GM12872 (cell line): ENCODE data around the gene NLN.
A peak's percentile ranks its signal among the peaks of the same experiment; 100 is the strongest.

Experiments used
- TF ChIP-seq, protein P1 (sequence below): IDR thresholded peaks from 3 replicates; pipeline ENCODE4 v1.5.1; 2011; ENCODE audit warnings: low read depth, mild to moderate bottlenecking, low read length, moderate library complexity; ENCODE audit not compliant: insufficient read depth

Gene NLN

DNA sequence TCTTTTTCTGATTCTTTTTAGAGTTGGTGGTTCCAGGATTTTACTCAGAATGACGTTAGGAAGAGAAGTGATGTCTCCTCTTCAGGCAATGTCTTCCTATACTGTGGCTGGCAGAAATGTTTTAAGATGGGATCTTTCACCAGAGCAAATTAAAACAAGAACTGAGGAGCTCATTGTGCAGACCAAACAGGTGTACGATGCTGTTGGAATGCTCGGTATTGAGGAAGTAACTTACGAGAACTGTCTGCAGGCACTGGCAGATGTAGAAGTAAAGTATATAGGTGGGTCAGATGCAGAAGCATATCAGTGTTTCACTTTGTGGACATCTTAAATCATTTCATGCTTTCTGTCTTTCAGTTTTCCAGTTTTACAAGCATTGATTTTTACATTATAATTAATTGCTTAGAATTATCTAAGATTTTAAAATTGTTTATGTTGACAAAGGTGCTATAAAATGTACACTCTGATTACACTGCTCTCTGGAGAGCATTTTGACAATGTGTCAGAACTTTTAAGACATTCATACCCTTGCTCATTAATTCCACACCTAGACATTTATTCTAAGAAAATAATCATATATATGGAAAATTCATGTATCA is 36.6 kb downstream of the NLN start:
- TF ChIP-seq, protein P1, sequence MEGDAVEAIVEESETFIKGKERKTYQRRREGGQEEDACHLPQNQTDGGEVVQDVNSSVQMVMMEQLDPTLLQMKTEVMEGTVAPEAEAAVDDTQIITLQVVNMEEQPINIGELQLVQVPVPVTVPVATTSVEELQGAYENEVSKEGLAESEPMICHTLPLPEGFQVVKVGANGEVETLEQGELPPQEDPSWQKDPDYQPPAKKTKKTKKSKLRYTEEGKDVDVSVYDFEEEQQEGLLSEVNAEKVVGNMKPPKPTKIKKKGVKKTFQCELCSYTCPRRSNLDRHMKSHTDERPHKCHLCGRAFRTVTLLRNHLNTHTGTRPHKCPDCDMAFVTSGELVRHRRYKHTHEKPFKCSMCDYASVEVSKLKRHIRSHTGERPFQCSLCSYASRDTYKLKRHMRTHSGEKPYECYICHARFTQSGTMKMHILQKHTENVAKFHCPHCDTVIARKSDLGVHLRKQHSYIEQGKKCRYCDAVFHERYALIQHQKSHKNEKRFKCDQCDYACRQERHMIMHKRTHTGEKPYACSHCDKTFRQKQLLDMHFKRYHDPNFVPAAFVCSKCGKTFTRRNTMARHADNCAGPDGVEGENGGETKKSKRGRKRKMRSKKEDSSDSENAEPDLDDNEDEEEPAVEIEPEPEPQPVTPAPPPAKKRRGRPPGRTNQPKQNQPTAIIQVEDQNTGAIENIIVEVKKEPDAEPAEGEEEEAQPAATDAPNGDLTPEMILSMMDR = no peak

DNA sequence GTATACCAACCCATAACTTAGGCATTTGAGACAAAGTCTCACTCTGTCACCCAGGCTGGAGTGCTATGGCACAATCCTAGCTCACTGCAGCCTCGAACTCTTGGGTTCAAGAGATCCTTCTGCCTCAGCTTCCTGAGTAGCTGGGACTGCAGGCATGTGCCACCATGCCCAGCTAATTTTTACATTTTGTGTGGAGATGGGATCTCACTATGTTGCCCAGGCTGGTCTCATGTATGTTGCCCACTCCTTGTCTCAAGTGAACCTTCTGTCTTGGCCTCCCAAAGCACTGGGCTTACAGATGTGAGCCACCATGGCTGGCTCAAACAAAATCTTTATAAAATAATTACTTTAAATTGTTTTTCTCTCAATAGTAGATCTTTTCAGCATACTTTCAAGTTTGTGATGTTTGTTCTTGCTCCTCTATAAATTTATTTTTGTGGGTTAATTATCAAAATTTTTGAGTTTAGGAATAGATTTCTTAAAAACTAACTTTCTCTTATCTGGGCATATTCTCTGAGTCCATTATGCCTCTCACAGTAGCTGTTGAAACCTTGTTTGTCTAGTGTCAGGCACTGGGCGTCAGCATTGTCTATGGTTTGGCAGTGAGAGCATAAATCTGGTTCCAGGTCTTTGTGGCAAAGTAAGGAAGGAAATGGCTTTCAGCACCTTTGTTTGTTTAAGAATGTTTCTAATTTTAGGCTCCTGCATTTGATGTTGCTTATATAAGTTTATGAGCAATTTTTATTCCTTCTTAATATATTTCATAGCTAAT is 38.7 kb downstream of the NLN start:
- TF ChIP-seq, protein P1 = 0 out of 3 replicates have a peak, but pooled peaks have one; percentile 21

DNA sequence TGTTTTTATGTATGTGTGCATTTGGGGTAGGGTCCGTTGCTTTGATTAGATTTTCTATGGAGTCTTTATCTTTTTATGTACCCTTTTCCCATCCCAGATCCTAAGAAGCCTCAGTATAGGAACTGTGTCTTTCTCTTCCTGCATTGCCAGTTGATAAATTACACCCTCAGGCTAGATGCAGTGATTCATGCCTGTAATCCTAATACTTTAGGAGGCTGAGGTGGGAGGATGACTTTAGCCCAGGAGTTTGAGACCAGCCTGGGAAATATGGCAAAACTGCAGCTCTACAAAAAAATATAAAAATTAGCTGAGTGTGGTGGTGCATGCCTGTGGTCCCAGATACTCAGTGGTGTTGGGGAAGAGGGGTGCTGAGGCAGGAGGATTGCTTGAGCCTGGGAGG is 40.2 kb downstream of the NLN start:
- TF ChIP-seq, protein P1 = no peak

DNA sequence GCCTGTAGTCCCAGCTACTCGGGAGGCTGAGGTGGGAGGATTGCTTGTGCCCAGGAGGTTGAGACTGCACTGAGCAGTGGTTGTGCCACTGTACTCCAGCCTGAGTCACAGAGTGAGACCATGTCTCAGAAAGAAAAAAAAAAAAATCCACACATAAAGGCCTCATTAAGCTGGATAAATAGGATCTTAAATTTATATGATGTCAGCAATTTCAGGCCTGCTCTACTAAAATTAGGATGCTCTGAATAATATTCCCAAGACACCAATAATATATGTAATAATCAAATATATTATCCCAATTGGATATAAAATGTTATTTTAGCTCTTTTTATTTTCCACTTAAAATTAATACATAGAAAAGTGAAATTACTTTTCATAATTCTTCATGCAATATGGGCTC is 43.6 kb downstream of the NLN start:
- TF ChIP-seq, protein P1 = no peak

DNA sequence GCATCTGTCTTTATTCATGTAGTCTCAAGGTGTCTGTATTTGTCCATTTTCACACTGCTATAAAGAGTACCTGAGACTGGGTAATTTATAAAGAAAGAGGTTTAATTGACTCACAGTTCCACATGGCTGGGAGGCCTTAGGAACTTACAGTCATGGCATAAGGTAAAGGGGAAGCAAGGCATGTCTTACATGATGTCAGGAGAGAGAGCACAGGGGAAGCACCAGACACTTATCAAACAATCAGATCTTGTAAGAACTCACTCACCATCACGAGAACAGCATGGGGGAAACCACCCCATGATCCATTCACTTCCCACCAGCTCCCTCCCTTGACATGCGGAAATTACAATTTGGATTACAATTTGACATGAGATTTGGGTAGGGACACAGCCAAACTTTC is 44.2 kb downstream of the NLN start:
- TF ChIP-seq, protein P1 = no peak

DNA sequence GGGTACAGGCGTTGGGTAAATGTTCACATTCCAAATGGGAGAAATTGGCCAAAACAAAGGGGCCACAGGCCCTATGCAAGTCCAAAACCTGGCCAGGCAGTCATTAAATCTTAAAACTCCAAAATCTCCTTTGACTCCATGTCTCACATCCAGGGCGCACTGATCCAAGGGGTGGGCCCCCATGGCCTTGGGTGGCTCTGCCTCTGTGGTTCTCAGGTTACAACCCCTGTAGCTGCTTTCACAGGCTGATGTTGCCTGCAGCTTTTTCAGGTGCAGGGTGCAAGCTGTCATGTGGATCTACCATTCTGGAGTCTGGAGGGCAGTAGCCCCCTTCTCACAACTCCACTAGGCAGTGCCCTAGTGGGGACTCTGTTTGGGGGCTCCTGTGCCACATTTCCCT is 44.8 kb downstream of the NLN start:
- TF ChIP-seq, protein P1 = no peak

DNA sequence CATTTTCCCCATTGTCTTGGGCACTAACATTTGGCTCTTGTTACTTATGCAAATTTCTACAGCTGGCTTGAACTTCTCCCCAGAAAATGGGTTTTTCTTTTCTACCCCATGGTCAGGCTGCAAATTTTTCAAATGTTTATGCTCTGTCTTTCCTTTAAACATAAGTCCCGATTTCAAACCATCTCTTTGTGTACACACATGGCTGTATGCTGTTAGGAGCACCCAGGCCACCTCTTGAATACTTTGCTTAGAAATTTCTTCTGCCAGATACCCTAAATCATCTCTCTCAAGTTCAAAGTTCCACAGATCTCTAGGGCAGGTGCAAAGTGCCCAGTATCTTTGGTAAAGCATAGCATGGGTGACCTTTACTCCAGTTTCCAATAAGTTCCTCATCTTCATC is 45.6 kb downstream of the NLN start:
- TF ChIP-seq, protein P1 = no peak
